ENCODE measurements around the gene KLF1.

KLF1 gene

GRCh38 chr19:12859546-12859945, 27.5 kb downstream of the KLF1 start:
- H3K4me3 ChIP-seq (ENCODE audit: low read length) = no peak overlapping the region
- no peak for TF ChIP-seq CTCF (IDR thresholded peaks at IDR 0.05; ENCODE audit: low read depth, low read length, poor library complexity, severe bottlenecking)
- no peak for TF ChIP-seq EZH2phosphoT487 (IDR thresholded peaks at IDR 0.05; ENCODE audit: borderline replicate concordance, low read length)
- H3K27ac ChIP-seq (ENCODE audit: low read depth, low read length) = no peak overlapping the region
- H3K79me2 ChIP-seq (ENCODE audit: control insufficient read depth, low read length) = no peaks in the 10 kb centered on the region
- 0 out of 2 replicates have a peak, but pooled peaks cover 2% of the 10 kb centered on the region for H3K27me3 ChIP-seq (ENCODE audit: control insufficient read depth, low read length)
- no peaks in the 10 kb centered on the region for H4K20me1 ChIP-seq (ENCODE audit: control insufficient read depth, insufficient read depth, low read depth, low read length)
- no peaks in the 10 kb centered on the region for H3K9me2 ChIP-seq (replicated peaks; ENCODE audit: control insufficient read depth, low read length)
- no peaks in the 10 kb centered on the region for H3K36me3 ChIP-seq (ENCODE audit: control insufficient read depth, low read length)
- no peak overlapping the region for H3K4me2 ChIP-seq (ENCODE audit: low read length)
- H3F3A ChIP-seq (ENCODE audit: control insufficient read depth, insufficient read depth) = no peaks in the 10 kb centered on the region; the same call in 1 of the 2 replicates
- no peaks in the 10 kb centered on the region for H3K9me3 ChIP-seq (ENCODE audit: control insufficient read depth, insufficient read depth, low read length)
- no peaks in the 10 kb centered on the region for H3K4me1 ChIP-seq (ENCODE audit: control insufficient read depth, low read length)

DNA sequence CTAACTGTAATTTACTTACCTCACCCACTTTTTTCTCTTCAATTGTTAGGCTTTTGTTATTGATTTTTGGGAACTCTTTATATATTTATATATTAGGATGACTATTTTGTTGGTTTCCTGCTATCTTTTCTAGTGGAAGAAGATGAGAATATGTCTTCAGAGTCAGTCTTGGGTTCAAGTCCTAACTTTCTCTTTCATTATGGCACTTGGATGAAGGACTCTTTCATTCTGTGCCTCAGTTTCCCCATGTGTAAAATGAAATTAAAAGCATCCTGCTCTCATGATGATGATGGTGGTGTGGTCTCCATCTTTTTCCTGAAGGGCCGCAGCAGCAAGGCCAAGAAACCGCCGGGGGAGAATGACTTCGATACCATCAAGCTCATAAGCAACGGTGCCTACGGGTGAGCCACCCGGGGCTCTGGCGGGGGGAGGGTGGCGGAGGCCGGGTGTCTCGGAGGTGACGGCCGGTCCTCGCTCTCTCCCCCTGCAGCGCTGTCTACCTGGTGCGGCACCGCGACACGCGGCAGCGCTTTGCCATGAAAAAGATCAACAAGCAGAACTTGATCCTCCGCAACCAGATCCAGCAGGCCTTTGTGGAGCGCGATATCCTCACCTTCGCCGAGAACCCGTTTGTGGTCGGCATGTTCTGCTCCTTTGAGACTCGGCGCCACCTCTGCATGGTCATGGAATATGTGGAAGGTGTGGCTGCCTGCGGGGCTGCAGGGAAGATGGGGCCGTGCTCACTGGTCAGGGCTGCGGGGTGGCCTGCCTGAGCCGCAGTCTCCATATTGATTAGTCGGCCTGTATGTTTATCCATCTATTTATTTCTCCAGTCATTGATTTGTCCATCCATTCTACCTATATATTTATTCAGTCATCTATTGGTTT, 28.7 kb downstream of the KLF1 start:
- H3K27ac ChIP-seq (ENCODE audit: low read depth, low read length) = no peak overlapping the region
- H3K79me2 ChIP-seq (ENCODE audit: control insufficient read depth, low read length) = no peaks in the 10 kb centered on the region
- H4K20me1 ChIP-seq (ENCODE audit: control insufficient read depth, insufficient read depth, low read depth, low read length) = no peaks in the 10 kb centered on the region
- H3K36me3 ChIP-seq (ENCODE audit: control insufficient read depth, low read length) = no peaks in the 10 kb centered on the region
- no peak overlapping the region for H3K4me2 ChIP-seq (ENCODE audit: low read length)
- no peak overlapping the region for H3K4me3 ChIP-seq (ENCODE audit: low read length)
- H3K27me3 ChIP-seq (ENCODE audit: control insufficient read depth, low read length) = no peaks in the 10 kb centered on the region
- H3K9me3 ChIP-seq (ENCODE audit: control insufficient read depth, insufficient read depth, low read length) = no peaks in the 10 kb centered on the region
- no peak for TF ChIP-seq EZH2phosphoT487 (IDR thresholded peaks at IDR 0.05; ENCODE audit: borderline replicate concordance, low read length)
- TF ChIP-seq CTCF (IDR thresholded peaks at IDR 0.05; ENCODE audit: low read depth, low read length, poor library complexity, severe bottlenecking) = no peak
- no peaks in the 10 kb centered on the region for H3K4me1 ChIP-seq (ENCODE audit: control insufficient read depth, low read length)
- no peaks in the 10 kb centered on the region; the same call in 1 of the 2 replicates for H3F3A ChIP-seq (ENCODE audit: control insufficient read depth, insufficient read depth)
- no peaks in the 10 kb centered on the region for H3K9me2 ChIP-seq (replicated peaks; ENCODE audit: control insufficient read depth, low read length)

GRCh38 chr19:12856653-12857052, 30.3 kb downstream of the KLF1 start:
- Histone ChIP-seq H3K4me3 (ENCODE audit: low read length) (no peak overlapping the region), H3K4me2 (ENCODE audit: low read length) (no peak overlapping the region), H3K9me3 (ENCODE audit: control insufficient read depth, insufficient read depth, low read length) (no peaks in the 10 kb centered on the region), H3K27me3 (ENCODE audit: control insufficient read depth, low read length) (no peaks in the 10 kb centered on the region), H3K36me3 (ENCODE audit: control insufficient read depth, low read length) (no peaks in the 10 kb centered on the region), H3K27ac (ENCODE audit: low read depth, low read length) (no peak overlapping the region), H3F3A (ENCODE audit: control insufficient read depth, insufficient read depth) (no peaks in the 10 kb centered on the region; the same call in 1 of the 2 replicates), H3K9me2 (replicated peaks; ENCODE audit: control insufficient read depth, low read length) (no peaks in the 10 kb centered on the region), H3K4me1 (ENCODE audit: control insufficient read depth, low read length) (no peaks in the 10 kb centered on the region), H4K20me1 (ENCODE audit: control insufficient read depth, insufficient read depth, low read depth, low read length) (no peaks in the 10 kb centered on the region), H3K79me2 (ENCODE audit: control insufficient read depth, low read length) (no peaks in the 10 kb centered on the region)
- TF ChIP-seq EZH2phosphoT487 (IDR thresholded peaks at IDR 0.05; ENCODE audit: borderline replicate concordance, low read length) (no peak), CTCF (IDR thresholded peaks at IDR 0.05; ENCODE audit: low read depth, low read length, poor library complexity, severe bottlenecking) (no peak)
